GM21526 (cell line): ENCODE data around the gene SFRP5.

Experiments used
- ATAC-seq: cut with Tn5 transposase; IDR thresholded peaks from one replicate; pipeline ENCODE4 v1.9.1; 2021; ENCODE audit warnings: moderate library complexity; ENCODE audit not compliant: unreplicated experiment, low FRiP score

Gene SFRP5

GRCh38 chr10:97766996-97767924, 4.5 kb downstream of the SFRP5 start:
- ATAC-seq: no peak

DNA sequence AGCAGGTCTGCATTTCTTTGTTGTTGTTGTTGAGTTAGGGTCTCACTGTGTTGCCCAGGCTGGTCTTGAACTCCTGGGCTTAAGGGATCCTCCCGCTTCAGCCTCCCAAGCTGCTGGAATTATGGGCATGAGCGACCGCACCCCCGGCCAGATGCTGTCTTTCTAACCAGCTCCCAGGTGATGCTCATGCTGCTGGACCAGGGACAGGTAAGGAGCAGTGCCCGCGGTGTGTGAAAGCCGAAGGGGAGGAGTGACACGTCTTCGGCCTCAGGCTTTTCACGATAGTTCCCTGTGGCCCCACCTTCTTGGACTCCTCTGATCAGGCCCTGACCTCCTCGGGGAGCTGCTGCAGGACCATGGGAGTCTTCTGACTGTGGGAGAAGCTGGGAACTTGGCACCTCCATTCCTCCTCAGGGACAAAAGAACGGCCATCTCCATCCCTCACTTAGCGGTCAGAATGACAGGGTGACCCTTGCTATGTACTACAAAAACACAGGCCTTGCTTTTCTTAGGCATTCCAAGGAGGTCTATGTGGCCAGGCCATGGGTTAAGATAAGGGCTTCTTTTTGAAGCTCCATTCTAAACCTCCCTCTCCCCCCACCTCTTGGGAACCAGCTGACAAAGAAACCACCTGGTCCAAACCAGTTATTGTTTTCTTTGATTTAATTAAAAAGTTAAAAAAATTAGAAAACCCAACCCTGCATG, 5.5 kb downstream of the SFRP5 start:
- ATAC-seq: no peak

GRCh38 chr10:97765201-97765600, 6.6 kb downstream of the SFRP5 start:
- ATAC-seq: no peak

DNA sequence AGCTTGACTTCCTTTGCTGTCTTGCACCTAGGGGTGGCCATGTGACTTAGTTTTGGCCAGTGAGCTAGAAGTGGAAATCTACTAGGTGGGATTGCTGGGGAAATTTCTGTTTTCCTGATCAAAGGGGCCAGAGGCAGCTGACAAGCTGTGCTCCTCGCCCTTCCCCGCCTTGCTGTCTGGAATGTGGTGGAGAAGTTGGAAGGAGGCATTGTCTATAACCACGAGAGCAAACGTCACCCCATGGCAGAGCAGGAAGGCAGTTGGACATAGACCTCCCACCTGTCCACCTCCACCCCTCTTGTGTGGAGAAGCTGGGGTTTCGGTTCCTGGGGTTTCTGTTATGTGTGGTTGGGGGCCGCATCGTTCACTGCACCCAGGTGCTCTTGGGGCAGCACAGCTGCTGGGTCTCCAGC, 7.3 kb downstream of the SFRP5 start:
- no peak for ATAC-seq

GRCh38 chr10:97763947-97764346, 7.9 kb downstream of the SFRP5 start:
- ATAC-seq: no peak

- ATAC-seq: no peak
These were observed 8.4 kb downstream of the SFRP5 start for GRCh38 chr10:97763411-97763810.

DNA sequence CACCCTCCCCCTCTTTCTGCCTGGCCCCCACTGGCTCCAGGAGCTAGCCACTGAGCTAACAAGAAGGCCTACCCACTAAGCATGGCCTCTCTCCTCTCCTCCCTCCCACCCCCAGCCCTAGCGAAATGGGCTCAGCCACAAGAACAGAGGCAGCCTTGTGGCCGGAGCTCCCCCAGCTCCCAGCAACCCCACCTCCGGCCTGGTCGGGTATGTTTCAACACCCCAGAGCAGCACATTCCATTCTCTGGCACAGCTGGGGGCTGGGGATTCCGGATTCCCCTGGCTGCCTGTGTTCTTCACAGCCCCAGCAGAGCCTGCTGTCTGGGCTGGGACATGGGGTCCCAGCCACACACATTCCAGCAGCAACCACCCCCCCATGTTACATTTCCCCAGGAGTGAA, 9.0 kb downstream of the SFRP5 start:
- ATAC-seq: no peak

GRCh38 chr10:97762056-97762455, 9.7 kb downstream of the SFRP5 start:
- ATAC-seq: no peak

DNA sequence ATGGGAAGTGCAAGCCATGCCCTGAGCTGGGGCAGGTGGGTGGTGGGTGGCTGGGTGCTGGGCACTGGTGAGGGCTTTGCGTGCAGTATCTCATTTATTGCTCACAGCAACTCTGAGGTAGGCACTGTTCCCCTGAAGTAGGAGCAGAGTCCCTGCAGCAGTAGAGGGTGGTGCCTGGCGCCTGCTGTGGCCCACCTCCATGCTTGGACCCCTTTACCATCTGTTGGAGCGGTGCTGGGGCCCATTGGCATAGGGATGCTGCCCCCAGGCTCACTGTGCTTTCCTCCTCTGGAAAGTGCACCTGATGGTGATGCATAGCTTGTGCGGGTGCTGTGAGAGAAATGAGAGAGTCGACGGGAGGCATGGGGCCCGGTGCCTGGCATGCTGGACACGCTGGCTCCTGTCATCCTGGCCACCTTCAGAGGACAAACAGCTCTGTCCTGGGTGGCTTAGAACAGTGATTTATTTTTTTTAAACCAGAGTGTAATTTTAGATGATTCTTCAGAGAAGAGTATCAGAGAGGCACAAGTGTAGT, 10.4 kb downstream of the SFRP5 start:
- no peak for ATAC-seq

DNA sequence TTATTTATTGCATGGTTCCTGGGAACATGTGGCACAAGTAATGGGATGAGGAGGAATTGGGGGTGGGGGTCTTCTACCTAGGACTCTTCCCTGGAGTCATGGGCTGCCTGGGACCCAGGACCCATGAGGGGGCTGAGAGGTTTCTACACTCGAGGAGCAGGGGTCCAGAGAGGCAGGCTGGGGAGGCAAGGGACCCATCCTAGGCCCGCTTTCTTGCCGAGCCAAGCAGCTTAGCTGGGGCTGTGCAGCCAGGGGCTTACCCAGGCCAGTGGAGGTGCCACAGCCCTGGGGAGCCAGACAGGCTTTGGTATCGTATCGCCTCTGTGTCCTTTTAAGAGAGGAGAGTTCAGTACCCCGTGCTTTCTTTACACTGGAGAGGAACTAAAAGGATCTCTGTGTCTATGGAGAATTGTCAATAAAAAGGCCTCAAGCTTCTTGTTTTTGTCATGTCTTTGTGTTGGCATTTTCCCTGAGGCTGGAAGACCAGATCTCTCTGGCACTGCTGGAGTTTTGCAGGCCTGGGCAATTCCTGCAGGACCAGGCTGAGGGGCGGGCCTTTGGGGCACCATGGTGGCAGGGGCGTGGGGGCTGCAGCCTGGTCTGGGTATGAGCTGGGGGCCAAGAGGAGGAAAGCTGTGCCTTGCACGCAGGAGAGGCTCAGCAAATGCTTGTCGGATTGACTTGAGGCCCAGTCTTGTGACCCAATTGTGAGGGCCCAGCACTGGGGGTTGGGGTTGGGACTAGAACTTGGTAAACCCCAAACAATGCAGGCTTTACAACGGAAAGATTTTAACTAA, 11.1 kb downstream of the SFRP5 start:
- ATAC-seq: no peak

DNA sequence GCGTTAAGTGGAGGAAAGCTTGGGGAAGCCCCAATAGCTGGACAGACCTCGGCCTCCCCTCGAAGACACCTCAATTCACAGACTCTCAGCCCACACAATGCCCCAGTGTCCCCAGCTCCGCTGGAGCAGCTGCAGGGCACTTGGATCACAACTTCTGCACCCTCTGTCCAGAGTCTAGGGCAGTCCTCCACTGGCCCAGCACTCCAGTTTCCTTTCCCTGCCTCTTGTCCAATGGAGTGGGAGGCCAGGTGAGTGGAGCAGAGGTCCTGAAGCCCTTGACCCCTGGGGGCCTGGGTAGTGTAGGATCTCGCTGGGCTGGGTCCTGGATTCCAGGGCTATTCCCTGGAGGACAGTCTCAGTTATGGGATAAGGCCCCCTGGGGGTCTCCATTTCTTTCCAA, 11.9 kb downstream of the SFRP5 start:
- ATAC-seq: no peak

DNA sequence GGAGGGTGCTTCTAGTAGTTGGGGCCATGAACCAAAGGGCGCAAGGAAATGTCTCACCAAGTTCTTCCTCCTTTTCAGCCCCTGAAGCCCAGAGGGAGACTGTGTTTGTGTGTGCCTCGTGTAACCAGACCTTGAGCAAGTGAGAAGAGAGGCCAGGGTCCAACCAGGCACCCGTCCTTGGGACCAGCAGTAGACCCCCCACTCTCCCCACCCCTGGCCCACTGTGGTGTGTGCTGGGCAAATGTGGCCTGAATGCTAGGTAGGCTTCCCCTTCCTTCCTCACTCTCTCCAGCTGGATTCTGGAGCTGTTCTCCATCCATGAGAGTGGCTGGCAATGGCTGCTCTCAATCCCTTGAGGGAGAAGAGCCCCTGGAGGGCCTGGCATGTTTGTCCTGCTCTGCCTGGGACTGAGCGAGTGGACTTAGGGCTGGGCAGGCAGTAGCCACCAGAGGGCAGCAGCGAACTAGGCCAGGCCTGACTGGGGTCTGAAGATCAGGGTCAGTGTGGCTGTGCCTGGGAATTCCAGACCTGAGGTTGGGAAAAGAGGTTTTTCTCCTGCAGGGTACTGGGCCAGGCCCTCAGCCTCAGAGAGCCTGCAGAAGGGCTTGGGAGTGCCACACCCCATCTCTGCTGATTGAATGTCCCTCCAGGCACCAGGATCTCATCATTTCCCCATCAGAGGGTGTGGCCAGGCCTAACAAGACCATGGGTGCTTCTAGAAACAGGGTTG, 12.5 kb downstream of the SFRP5 start:
- ATAC-seq: no peak

GRCh38 chr10:97757471-97757870, 14.3 kb downstream of the SFRP5 start:
- no peak for ATAC-seq

- ATAC-seq: no peak
These were observed 16.1 kb downstream of the SFRP5 start for GRCh38 chr10:97755718-97756117.

- no peak for ATAC-seq
These were observed 17.1 kb downstream of the SFRP5 start for GRCh38 chr10:97754726-97755125.

- no peak for ATAC-seq
These were observed 18.8 kb downstream of the SFRP5 start for GRCh38 chr10:97752956-97753355.

- no peak for ATAC-seq
These were observed 23.7 kb downstream of the SFRP5 start for GRCh38 chr10:97748116-97748515.

GRCh38 chr10:97747573-97747972, 24.2 kb downstream of the SFRP5 start:
- no peak for ATAC-seq

- ATAC-seq: no peak
These were observed 27.3 kb downstream of the SFRP5 start for GRCh38 chr10:97744405-97745035.
